ENCODE measurements around the gene GFI1B.

The GFI1B gene

GRCh38 chr9:133003071-133003461 lies 24.6 kb downstream of the GFI1B start:
- DNase-seq (ENCODE audit: low read depth, low spot score): no peak
- no peak overlapping the region for H3K4me3 ChIP-seq (ENCODE audit: low read depth, low read length)
- in situ Hi-C loops (cut with HindIII; ENCODE audit: low sequenced_read_pairs): no loop called here
- TF ChIP-seq, protein P1, sequence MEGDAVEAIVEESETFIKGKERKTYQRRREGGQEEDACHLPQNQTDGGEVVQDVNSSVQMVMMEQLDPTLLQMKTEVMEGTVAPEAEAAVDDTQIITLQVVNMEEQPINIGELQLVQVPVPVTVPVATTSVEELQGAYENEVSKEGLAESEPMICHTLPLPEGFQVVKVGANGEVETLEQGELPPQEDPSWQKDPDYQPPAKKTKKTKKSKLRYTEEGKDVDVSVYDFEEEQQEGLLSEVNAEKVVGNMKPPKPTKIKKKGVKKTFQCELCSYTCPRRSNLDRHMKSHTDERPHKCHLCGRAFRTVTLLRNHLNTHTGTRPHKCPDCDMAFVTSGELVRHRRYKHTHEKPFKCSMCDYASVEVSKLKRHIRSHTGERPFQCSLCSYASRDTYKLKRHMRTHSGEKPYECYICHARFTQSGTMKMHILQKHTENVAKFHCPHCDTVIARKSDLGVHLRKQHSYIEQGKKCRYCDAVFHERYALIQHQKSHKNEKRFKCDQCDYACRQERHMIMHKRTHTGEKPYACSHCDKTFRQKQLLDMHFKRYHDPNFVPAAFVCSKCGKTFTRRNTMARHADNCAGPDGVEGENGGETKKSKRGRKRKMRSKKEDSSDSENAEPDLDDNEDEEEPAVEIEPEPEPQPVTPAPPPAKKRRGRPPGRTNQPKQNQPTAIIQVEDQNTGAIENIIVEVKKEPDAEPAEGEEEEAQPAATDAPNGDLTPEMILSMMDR (IDR thresholded peaks at IDR 0.05; ENCODE audit: low read depth, low read length): no peak

GRCh38 chr9:133003671-133004090 lies 25.2 kb downstream of the GFI1B start:
- TF ChIP-seq, protein P1 (IDR thresholded peaks at IDR 0.05; ENCODE audit: low read depth, low read length): no peak
- no peak for DNase-seq (ENCODE audit: low read depth, low spot score)
- H3K4me3 ChIP-seq (ENCODE audit: low read depth, low read length): no peak overlapping the region
- in situ Hi-C loops (cut with HindIII; ENCODE audit: low sequenced_read_pairs): no loop called here

- TF ChIP-seq, protein P1 (IDR thresholded peaks at IDR 0.05; ENCODE audit: low read depth, low read length): no peak
- in situ Hi-C loops (cut with HindIII; ENCODE audit: low sequenced_read_pairs): no loop called here
- no peak for DNase-seq (ENCODE audit: low read depth, low spot score)
- no peak overlapping the region for H3K4me3 ChIP-seq (ENCODE audit: low read depth, low read length)
Observed at GRCh38 chr9:133004091-133004998, 25.9 kb downstream of the GFI1B start.

DNA sequence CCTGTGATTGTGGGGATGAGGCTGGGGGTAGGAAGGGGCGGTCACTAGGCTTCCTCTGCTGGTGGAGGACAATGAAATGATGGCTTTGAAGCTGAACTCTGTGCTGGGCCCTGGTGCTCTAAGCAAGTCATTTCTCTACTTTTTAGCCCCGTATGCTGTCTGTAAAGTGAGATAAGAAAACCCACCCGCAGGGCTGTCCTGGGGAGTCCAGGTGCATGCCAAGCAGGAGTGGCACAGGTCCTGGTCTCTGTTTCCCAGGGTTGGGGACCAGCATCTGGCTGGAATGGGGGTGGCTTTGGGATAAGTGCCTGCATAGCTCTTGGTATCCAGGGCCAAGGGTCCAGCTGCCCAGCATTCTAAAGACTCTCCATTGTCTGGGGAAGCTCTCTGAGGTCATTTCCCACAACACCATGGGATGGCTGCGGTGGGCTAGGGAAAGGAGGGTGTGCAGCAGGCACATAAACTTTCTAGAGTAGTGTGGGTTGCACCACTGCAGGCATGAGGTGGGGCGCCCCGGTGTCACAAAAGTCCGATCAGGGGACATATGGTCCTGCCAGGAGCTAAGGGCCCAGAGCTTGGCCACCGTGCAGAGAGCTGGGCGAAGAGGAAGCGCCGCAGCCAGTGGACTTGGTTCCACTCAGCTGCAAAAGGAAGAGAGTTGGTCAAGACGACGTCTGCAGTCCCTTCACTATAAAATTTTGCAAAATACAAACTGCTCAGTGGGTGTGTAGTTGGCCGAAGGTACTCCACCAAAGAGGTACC lies 26.7 kb downstream of the GFI1B start:
- TF ChIP-seq, protein P1 (IDR thresholded peaks at IDR 0.05; ENCODE audit: low read depth, low read length): no peak
- no peak overlapping the region for H3K4me3 ChIP-seq (ENCODE audit: low read depth, low read length)
- in situ Hi-C loops (cut with HindIII; ENCODE audit: low sequenced_read_pairs): no loop called here
- no peak for DNase-seq (ENCODE audit: low read depth, low spot score)

- in situ Hi-C loops (cut with HindIII; ENCODE audit: low sequenced_read_pairs): no loop called here
- no peak overlapping the region for H3K4me3 ChIP-seq (ENCODE audit: low read depth, low read length)
- no peak for DNase-seq (ENCODE audit: low read depth, low spot score)
- TF ChIP-seq, protein P1 (IDR thresholded peaks at IDR 0.05; ENCODE audit: low read depth, low read length): no peak
Observed at GRCh38 chr9:133005957-133006356, 27.5 kb downstream of the GFI1B start.

DNA sequence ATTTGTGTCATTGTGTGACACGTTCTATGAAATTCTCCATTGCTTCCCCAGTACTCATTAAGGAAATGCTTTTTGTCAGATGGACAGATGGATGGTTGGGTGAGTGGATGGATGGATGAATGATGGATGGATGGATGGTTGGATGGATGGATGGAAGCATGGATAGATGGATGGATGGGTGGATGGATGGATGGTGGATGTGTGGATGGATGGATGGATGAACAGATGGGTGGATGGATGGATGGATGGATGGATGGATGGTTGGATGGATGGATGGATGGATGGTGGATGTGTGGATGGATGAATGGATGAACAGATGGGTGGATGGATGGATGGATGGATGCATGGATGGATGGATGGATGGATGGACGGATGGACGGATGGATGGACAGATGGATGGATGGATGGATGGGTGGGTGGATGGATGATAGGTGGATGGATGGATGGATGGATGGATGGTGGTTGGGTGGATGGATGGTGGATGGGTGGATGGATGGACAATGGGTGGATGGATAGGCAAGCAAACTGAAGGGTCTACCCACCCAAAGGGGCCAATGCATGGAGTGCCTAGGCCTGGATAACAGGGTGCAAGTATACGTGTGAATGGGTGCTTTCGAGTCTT lies 28.3 kb downstream of the GFI1B start:
- in situ Hi-C loops (cut with HindIII; ENCODE audit: low sequenced_read_pairs): no loop called here
- DNase-seq (ENCODE audit: low read depth, low spot score): no peak
- TF ChIP-seq, protein P1 (IDR thresholded peaks at IDR 0.05; ENCODE audit: low read depth, low read length): no peak
- H3K4me3 ChIP-seq (ENCODE audit: low read depth, low read length): no peak overlapping the region
